Stimulated activated naive CD8-positive, alpha-beta T cell treated with anti-CD3 and anti-CD28 coated beads, Interleukin-15, Interleukin-2, amounts not matched to agents 100 ng/mL and 50 ng/mL, for 24 hours (primary cell): Measurements from ENCODE around the gene NUFIP2.

Experiments used
- H3K27ac Mint-ChIP-seq: one replicate; pipeline ENCODE4 v1.8.0; 2021; ENCODE audit warnings: mild to moderate bottlenecking, mixed read lengths
- H3K27me3 Mint-ChIP-seq: one replicate; pipeline ENCODE4 v1.8.0; 2021; ENCODE audit warnings: mixed read lengths
- H3K36me3 Mint-ChIP-seq: one replicate; pipeline ENCODE4 v1.8.0; 2021; ENCODE audit warnings: low read depth, mixed read lengths
- H3K4me1 Mint-ChIP-seq: one replicate; pipeline ENCODE4 v1.8.0; 2021; ENCODE audit warnings: low read depth, mixed read lengths
- H3K4me3 Mint-ChIP-seq: one replicate; pipeline ENCODE4 v1.8.0; 2021; ENCODE audit warnings: mild to moderate bottlenecking, mixed read lengths
- H3K9me3 Mint-ChIP-seq: one replicate; pipeline ENCODE4 v1.8.0; 2021; ENCODE audit warnings: mixed read lengths

The NUFIP2 gene

DNA sequence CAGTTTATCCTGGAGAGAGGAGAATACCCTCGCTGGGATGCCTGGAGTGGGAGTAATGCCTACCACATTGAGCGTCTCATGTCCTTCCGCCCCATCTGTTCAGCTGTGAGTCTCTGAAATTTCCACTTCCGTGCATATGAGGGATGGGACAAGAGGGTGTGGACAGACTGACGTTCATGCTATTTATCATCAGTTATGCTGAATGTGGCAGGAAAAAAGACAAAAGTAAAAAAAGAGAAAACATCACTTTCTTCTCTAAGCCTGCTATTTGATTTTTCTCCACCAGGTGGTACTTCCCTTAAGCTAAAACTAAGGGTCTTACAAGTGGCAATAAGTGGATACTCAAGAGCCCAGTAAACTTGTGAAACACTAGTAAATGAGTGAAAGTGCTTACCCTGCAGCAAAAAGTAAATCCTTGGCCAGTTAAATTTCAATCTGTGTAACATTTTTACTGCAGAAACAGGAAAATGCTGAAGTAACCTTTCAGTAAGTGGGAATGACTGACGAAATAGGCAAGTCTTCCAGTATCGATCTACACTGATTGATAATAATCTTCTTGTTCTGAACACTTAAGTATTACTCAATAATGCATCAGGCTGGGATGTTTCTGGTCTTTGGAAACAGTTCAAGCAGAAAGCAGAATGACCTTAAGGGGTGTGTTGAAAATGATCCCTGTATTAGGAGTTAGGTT is 41.7 kb downstream of the NUFIP2 start:
- Mint-ChIP-seq H3K4me3 (no peak overlapping the region), H3K9me3 (no peaks in the 10 kb centered on the region), H3K27me3 (no peaks in the 10 kb centered on the region), H3K27ac (no peak overlapping the region), H3K4me1 (peaks cover 10% of the 10 kb centered on the region), H3K36me3 (peaks cover 15% of the 10 kb centered on the region)

GRCh38 chr17:29251184-29251583 is 42.8 kb downstream of the NUFIP2 start:
- Mint-ChIP-seq H3K27ac (no peak overlapping the region), H3K9me3 (no peaks in the 10 kb centered on the region), H3K4me1 (peaks cover 3% of the 10 kb centered on the region), H3K27me3 (no peaks in the 10 kb centered on the region), H3K4me3 (no peak overlapping the region), H3K36me3 (peaks cover 9% of the 10 kb centered on the region)

DNA sequence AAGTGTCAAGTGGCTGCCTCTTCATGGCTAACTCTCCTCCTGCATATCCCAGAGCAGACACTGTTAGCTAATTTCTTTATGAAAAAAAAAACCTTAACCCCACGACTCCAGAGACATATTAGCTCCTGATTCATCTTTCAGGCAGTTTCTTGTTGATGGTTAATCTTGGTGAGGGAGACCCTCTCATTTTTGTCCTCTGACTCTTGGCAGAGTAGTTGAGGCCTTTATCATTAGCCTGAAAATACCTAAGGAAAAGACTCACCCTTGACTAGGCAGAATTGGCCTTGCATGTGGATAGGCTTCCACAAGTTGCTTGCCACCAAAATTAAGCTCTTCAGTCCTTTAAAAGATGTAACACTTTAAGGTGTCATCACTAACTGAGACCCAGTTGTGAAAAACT is 43.3 kb downstream of the NUFIP2 start:
- no peaks in the 10 kb centered on the region for H3K4me1 Mint-ChIP-seq
- no peaks in the 10 kb centered on the region for H3K9me3 Mint-ChIP-seq
- no peak overlapping the region for H3K4me3 Mint-ChIP-seq
- H3K27ac Mint-ChIP-seq = no peak overlapping the region
- H3K27me3 Mint-ChIP-seq = no peaks in the 10 kb centered on the region
- peaks cover 6% of the 10 kb centered on the region for H3K36me3 Mint-ChIP-seq

- H3K9me3 Mint-ChIP-seq = no peaks in the 10 kb centered on the region
- H3K36me3 Mint-ChIP-seq = no peaks in the 10 kb centered on the region
- H3K4me1 Mint-ChIP-seq = no peaks in the 10 kb centered on the region
- H3K27ac Mint-ChIP-seq = no peak overlapping the region
- no peaks in the 10 kb centered on the region for H3K27me3 Mint-ChIP-seq
- no peak overlapping the region for H3K4me3 Mint-ChIP-seq
These were observed 45.1 kb downstream of the NUFIP2 start for GRCh38 chr17:29248845-29249244.

- no peaks in the 10 kb centered on the region for H3K9me3 Mint-ChIP-seq
- H3K4me1 Mint-ChIP-seq = no peaks in the 10 kb centered on the region
- H3K27ac Mint-ChIP-seq = no peak overlapping the region
- H3K4me3 Mint-ChIP-seq = no peak overlapping the region
- no peaks in the 10 kb centered on the region for H3K36me3 Mint-ChIP-seq
- H3K27me3 Mint-ChIP-seq = no peaks in the 10 kb centered on the region
These were observed 46.7 kb downstream of the NUFIP2 start for GRCh38 chr17:29247219-29247618.

- Mint-ChIP-seq H3K4me3 (no peak within 1 kb of the TSS), H3K4me1 (no peaks in the 10 kb centered on the region), H3K27ac (no peak within 1 kb of the TSS), H3K27me3 (no peaks in the 10 kb centered on the region), H3K36me3 (no peaks in the 10 kb centered on the region), H3K9me3 (no peaks in the 10 kb centered on the region)
These were observed 47.3 kb downstream of the NUFIP2 start, which contains the start of gene CRYBA1 for GRCh38 chr17:29246628-29247027. Gene CRYBA1, plus strand, starts transcription at chr17:29246859. Its CDS starts 5 bp downstream, at chr17:29246864.

- H3K27me3 Mint-ChIP-seq = no peaks in the 10 kb centered on the region
- H3K9me3 Mint-ChIP-seq = no peaks in the 10 kb centered on the region
- no peak overlapping the region for H3K27ac Mint-ChIP-seq
- peaks cover 8% of the 10 kb centered on the region for H3K4me1 Mint-ChIP-seq
- no peak overlapping the region for H3K4me3 Mint-ChIP-seq
- no peaks in the 10 kb centered on the region for H3K36me3 Mint-ChIP-seq
These were observed 48.5 kb downstream of the NUFIP2 start for GRCh38 chr17:29245401-29245800.

- no peaks in the 10 kb centered on the region for H3K9me3 Mint-ChIP-seq
- no peaks in the 10 kb centered on the region for H3K27me3 Mint-ChIP-seq
- H3K4me3 Mint-ChIP-seq = no peak overlapping the region
- H3K4me1 Mint-ChIP-seq = peaks cover 9% of the 10 kb centered on the region
- no peaks in the 10 kb centered on the region for H3K36me3 Mint-ChIP-seq
- H3K27ac Mint-ChIP-seq = no peak overlapping the region
These were observed 50.2 kb downstream of the NUFIP2 start for GRCh38 chr17:29243792-29244191.

- no peak overlapping the region for H3K27ac Mint-ChIP-seq
These were observed 51.2 kb downstream of the NUFIP2 start for GRCh38 chr17:29242790-29243189.

GRCh38 chr17:29242051-29242450 is 51.9 kb downstream of the NUFIP2 start:
- no peaks in the 10 kb centered on the region for H3K36me3 Mint-ChIP-seq
- H3K27ac Mint-ChIP-seq = no peak overlapping the region
- H3K9me3 Mint-ChIP-seq = no peaks in the 10 kb centered on the region

More at GRCh38 chr17:29242790-29243189, 51.2 kb downstream of the NUFIP2 start:
- Mint-ChIP-seq H3K36me3 (no peaks in the 10 kb centered on the region), H3K4me1 (peaks cover 9% of the 10 kb centered on the region), H3K27me3 (no peaks in the 10 kb centered on the region), H3K9me3 (no peaks in the 10 kb centered on the region), H3K4me3 (no peak overlapping the region)

GRCh38 chr17:29240968-29241963 is 52.7 kb downstream of the NUFIP2 start:
- peaks cover 9% of the 10 kb centered on the region for H3K4me1 Mint-ChIP-seq
- no peaks in the 10 kb centered on the region for H3K9me3 Mint-ChIP-seq
- H3K27me3 Mint-ChIP-seq = no peaks in the 10 kb centered on the region
- no peak overlapping the region for H3K27ac Mint-ChIP-seq
- no peaks in the 10 kb centered on the region for H3K36me3 Mint-ChIP-seq
- H3K4me3 Mint-ChIP-seq = no peak overlapping the region

More at GRCh38 chr17:29242051-29242450, 51.9 kb downstream of the NUFIP2 start:
- no peaks in the 10 kb centered on the region for H3K27me3 Mint-ChIP-seq
- peaks cover 9% of the 10 kb centered on the region for H3K4me1 Mint-ChIP-seq
- no peak overlapping the region for H3K4me3 Mint-ChIP-seq

DNA sequence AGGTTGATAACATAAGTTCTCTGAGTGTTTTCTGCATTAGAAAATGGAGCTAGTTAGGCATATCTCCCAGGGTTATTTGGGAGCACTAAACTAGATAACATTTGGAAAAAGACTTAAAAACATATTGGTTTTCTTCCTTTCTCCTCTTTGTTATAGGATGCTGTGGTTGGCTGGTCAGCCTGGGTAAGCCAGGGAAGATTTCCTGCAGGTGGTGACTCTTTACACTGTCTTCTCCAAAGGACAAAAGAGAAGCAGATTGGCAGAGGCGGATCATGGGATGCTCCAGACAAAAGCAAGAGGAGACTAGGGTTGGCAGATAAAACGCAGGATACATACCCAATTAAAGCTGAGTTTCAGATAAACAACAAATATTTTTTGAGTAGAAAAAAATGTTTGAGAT is 53.5 kb downstream of the NUFIP2 start:
- Mint-ChIP-seq H3K27me3 (no peaks in the 10 kb centered on the region), H3K4me3 (no peak overlapping the region), H3K36me3 (no peaks in the 10 kb centered on the region), H3K9me3 (no peaks in the 10 kb centered on the region), H3K4me1 (peaks cover 9% of the 10 kb centered on the region), H3K27ac (no peak overlapping the region)

- no peak overlapping the region for H3K4me3 Mint-ChIP-seq
These were observed 55.7 kb downstream of the NUFIP2 start for GRCh38 chr17:29238133-29238850.

DNA sequence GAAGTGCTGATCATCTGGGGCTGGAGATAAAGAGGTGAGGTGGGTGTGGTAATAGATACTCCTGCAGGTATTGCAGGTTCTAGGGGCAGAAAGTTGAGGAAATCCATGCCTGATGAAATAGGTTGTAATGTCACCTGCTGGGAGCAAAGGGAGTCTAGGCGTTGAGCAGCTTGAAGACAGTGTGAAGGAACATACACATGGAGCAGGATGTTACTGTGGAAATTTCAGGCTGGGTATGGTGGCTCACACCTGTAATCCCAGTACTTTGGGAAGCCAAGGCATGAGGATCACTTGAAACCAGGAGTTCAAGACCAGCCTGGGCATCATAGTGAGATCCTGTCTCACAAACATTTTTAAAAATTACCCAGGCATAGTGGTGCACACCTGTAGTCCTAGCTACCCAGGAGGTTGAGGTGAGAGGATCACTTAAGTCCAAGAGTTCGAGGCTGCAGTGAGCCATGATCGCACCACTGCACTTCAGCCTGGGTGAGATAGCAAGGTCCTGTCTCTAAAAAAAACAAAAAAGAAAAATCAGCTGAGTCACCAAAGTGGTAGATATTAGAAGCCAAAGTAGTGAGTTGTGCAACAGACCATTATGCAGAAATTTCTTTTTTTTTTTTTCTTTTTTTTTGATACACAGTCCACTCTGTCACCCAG is 56.3 kb downstream of the NUFIP2 start:
- Mint-ChIP-seq H3K27me3 (no peaks in the 10 kb centered on the region), H3K4me1 (peaks cover 9% of the 10 kb centered on the region), H3K36me3 (no peaks in the 10 kb centered on the region), H3K27ac (no peak overlapping the region), H3K4me3 (no peak overlapping the region), H3K9me3 (no peaks in the 10 kb centered on the region)

More at GRCh38 chr17:29238133-29238850, 55.7 kb downstream of the NUFIP2 start:
- Mint-ChIP-seq H3K4me1 (peaks cover 9% of the 10 kb centered on the region), H3K27me3 (no peaks in the 10 kb centered on the region), H3K27ac (no peak overlapping the region), H3K36me3 (no peaks in the 10 kb centered on the region), H3K9me3 (no peaks in the 10 kb centered on the region)
